Measurements from ENCODE around the gene CZIB. TPM values are rescaled to one million over a fixed set of nuclear protein-coding genes. Genes with fewer than 3 reads are reported as not detected.

CZIB gene
- polyA plus RNA-seq, 2 donors: 42.7 to 44.0 TPM

- H3K27ac ChIP-seq (ENCODE audit: low read depth in 2 of 2, low read length in 1 of 2): no peak overlapping the region
- no peaks in the 10 kb centered on the region for H3K4me1 ChIP-seq (ENCODE audit: control insufficient read depth in 2 of 2, insufficient read depth in 2 of 2, low read length in 1 of 2)
- H3K27me3 ChIP-seq (ENCODE audit: control insufficient read depth in 1 of 2, insufficient read depth in 2 of 2, low read length in 2 of 2): no peaks in the 10 kb centered on the region
- H3K36me3 ChIP-seq (ENCODE audit: control insufficient read depth in 2 of 2, insufficient read depth in 2 of 2, low read length in 1 of 2): peaks cover 0 to 10% of the 10 kb centered on the region in 2 donors
- no peak overlapping the region for H3K4me3 ChIP-seq (ENCODE audit: low read depth in 1 of 2, low read length in 2 of 2)
- no peaks in the 10 kb centered on the region for H3K9me3 ChIP-seq (ENCODE audit: control insufficient read depth in 2 of 2, insufficient read depth in 1 of 2, low read depth in 1 of 2, low read length in 1 of 2)
- WGBS, 2 donors: 40 to 51% methylated on average over 1 of the region's 1 CpG
Measured at GRCh38 chr1:53258216-53258615, 37.8 kb upstream of the CZIB start.

- no peaks in the 10 kb centered on the region for H3K27me3 ChIP-seq (ENCODE audit: control insufficient read depth in 1 of 2, insufficient read depth in 2 of 2, low read length in 2 of 2)
- H3K27ac ChIP-seq (ENCODE audit: low read depth in 2 of 2, low read length in 1 of 2): no peak overlapping the region
- peaks cover 0 to 10% of the 10 kb centered on the region in 2 donors for H3K36me3 ChIP-seq (ENCODE audit: control insufficient read depth in 2 of 2, insufficient read depth in 2 of 2, low read length in 1 of 2)
- WGBS, 2 donors: 71 to 91% methylated on average over 5 of the region's 5 CpGs
- no peaks in the 10 kb centered on the region for H3K4me1 ChIP-seq (ENCODE audit: control insufficient read depth in 2 of 2, insufficient read depth in 2 of 2, low read length in 1 of 2)
- no peaks in the 10 kb centered on the region for H3K9me3 ChIP-seq (ENCODE audit: control insufficient read depth in 2 of 2, insufficient read depth in 1 of 2, low read depth in 1 of 2, low read length in 1 of 2)
- no peak overlapping the region for H3K4me3 ChIP-seq (ENCODE audit: low read depth in 1 of 2, low read length in 2 of 2)
Measured at GRCh38 chr1:53257454-53258081, 37.1 kb upstream of the CZIB start.

GRCh38 chr1:53256511-53257453, 36.3 kb upstream of the CZIB start:
- Histone ChIP-seq H3K4me3 (ENCODE audit: low read depth in 1 of 2, low read length in 2 of 2) (no peak overlapping the region), H3K36me3 (ENCODE audit: control insufficient read depth in 2 of 2, insufficient read depth in 2 of 2, low read length in 1 of 2) (peaks cover 2 to 10% of the 10 kb centered on the region in 2 donors), H3K27ac (ENCODE audit: low read depth in 2 of 2, low read length in 1 of 2) (peak overlapping the region in 1 of 2 donors; percentile 5), H3K4me1 (ENCODE audit: control insufficient read depth in 2 of 2, insufficient read depth in 2 of 2, low read length in 1 of 2) (no peaks in the 10 kb centered on the region), H3K9me3 (ENCODE audit: control insufficient read depth in 2 of 2, insufficient read depth in 1 of 2, low read depth in 1 of 2, low read length in 1 of 2) (no peaks in the 10 kb centered on the region), H3K27me3 (ENCODE audit: control insufficient read depth in 1 of 2, insufficient read depth in 2 of 2, low read length in 2 of 2) (no peaks in the 10 kb centered on the region)
- WGBS, 2 donors: 84 to 89% methylated on average over 11 of the region's 11 CpGs

- no peaks in the 10 kb centered on the region for H3K9me3 ChIP-seq (ENCODE audit: control insufficient read depth in 2 of 2, insufficient read depth in 1 of 2, low read depth in 1 of 2, low read length in 1 of 2)
- H3K27me3 ChIP-seq (ENCODE audit: control insufficient read depth in 1 of 2, insufficient read depth in 2 of 2, low read length in 2 of 2): no peaks in the 10 kb centered on the region
- H3K4me3 ChIP-seq (ENCODE audit: low read depth in 1 of 2, low read length in 2 of 2): no peak overlapping the region
- no peak overlapping the region for H3K27ac ChIP-seq (ENCODE audit: low read depth in 2 of 2, low read length in 1 of 2)
- H3K36me3 ChIP-seq (ENCODE audit: control insufficient read depth in 2 of 2, insufficient read depth in 2 of 2, low read length in 1 of 2): peaks cover 2 to 4% of the 10 kb centered on the region in 2 donors
- no peaks in the 10 kb centered on the region for H3K4me1 ChIP-seq (ENCODE audit: control insufficient read depth in 2 of 2, insufficient read depth in 2 of 2, low read length in 1 of 2)
- WGBS, 2 donors: 97% methylated on average over 4 of the region's 4 CpGs
Measured at GRCh38 chr1:53255031-53255430, 34.6 kb upstream of the CZIB start.

GRCh38 chr1:53254011-53254640, 33.7 kb upstream of the CZIB start:
- H3K27ac ChIP-seq (ENCODE audit: low read depth in 2 of 2, low read length in 1 of 2): no peak overlapping the region
- peaks cover 2 to 4% of the 10 kb centered on the region in 2 donors for H3K36me3 ChIP-seq (ENCODE audit: control insufficient read depth in 2 of 2, insufficient read depth in 2 of 2, low read length in 1 of 2)
- no peaks in the 10 kb centered on the region for H3K4me1 ChIP-seq (ENCODE audit: control insufficient read depth in 2 of 2, insufficient read depth in 2 of 2, low read length in 1 of 2)
- no peak overlapping the region for H3K4me3 ChIP-seq (ENCODE audit: low read depth in 1 of 2, low read length in 2 of 2)
- H3K27me3 ChIP-seq (ENCODE audit: control insufficient read depth in 1 of 2, insufficient read depth in 2 of 2, low read length in 2 of 2): no peaks in the 10 kb centered on the region
- no peaks in the 10 kb centered on the region for H3K9me3 ChIP-seq (ENCODE audit: control insufficient read depth in 2 of 2, insufficient read depth in 1 of 2, low read depth in 1 of 2, low read length in 1 of 2)
- 74 to 87% methylated on average over 4 of the region's 4 CpGs for WGBS, 2 donors

GRCh38 chr1:53250325-53250724, 29.9 kb upstream of the CZIB start:
- H3K4me1 ChIP-seq (ENCODE audit: control insufficient read depth in 2 of 2, insufficient read depth in 2 of 2, low read length in 1 of 2): no peaks in the 10 kb centered on the region
- H3K9me3 ChIP-seq (ENCODE audit: control insufficient read depth in 2 of 2, insufficient read depth in 1 of 2, low read depth in 1 of 2, low read length in 1 of 2): no peaks in the 10 kb centered on the region
- WGBS, 2 donors: 91 to 94% methylated on average over 4 of the region's 4 CpGs
- no peaks in the 10 kb centered on the region for H3K27me3 ChIP-seq (ENCODE audit: control insufficient read depth in 1 of 2, insufficient read depth in 2 of 2, low read length in 2 of 2)
- no peak overlapping the region for H3K27ac ChIP-seq (ENCODE audit: low read depth in 2 of 2, low read length in 1 of 2)
- no peak overlapping the region for H3K4me3 ChIP-seq (ENCODE audit: low read depth in 1 of 2, low read length in 2 of 2)
- H3K36me3 ChIP-seq (ENCODE audit: control insufficient read depth in 2 of 2, insufficient read depth in 2 of 2, low read length in 1 of 2): peaks cover 0 to 5% of the 10 kb centered on the region in 2 donors

- H3K4me1 ChIP-seq (ENCODE audit: control insufficient read depth in 2 of 2, insufficient read depth in 2 of 2, low read length in 1 of 2): no peaks in the 10 kb centered on the region
- H3K4me3 ChIP-seq (ENCODE audit: low read depth in 1 of 2, low read length in 2 of 2): no peak overlapping the region
- H3K36me3 ChIP-seq (ENCODE audit: control insufficient read depth in 2 of 2, insufficient read depth in 2 of 2, low read length in 1 of 2): peaks cover 0 to 5% of the 10 kb centered on the region in 2 donors
- no peaks in the 10 kb centered on the region for H3K27me3 ChIP-seq (ENCODE audit: control insufficient read depth in 1 of 2, insufficient read depth in 2 of 2, low read length in 2 of 2)
- no peaks in the 10 kb centered on the region for H3K9me3 ChIP-seq (ENCODE audit: control insufficient read depth in 2 of 2, insufficient read depth in 1 of 2, low read depth in 1 of 2, low read length in 1 of 2)
- 40 to 51% methylated on average over 3 of the region's 3 CpGs for WGBS, 2 donors
- no peak overlapping the region for H3K27ac ChIP-seq (ENCODE audit: low read depth in 2 of 2, low read length in 1 of 2)
Measured at GRCh38 chr1:53249706-53250105, 29.3 kb upstream of the CZIB start.

GRCh38 chr1:53246261-53247134, 26.1 kb upstream of the CZIB start:
- Histone ChIP-seq H3K27me3 (ENCODE audit: control insufficient read depth in 1 of 2, insufficient read depth in 2 of 2, low read length in 2 of 2) (no peaks in the 10 kb centered on the region), H3K27ac (ENCODE audit: low read depth in 2 of 2, low read length in 1 of 2) (no peak overlapping the region), H3K4me3 (ENCODE audit: low read depth in 1 of 2, low read length in 2 of 2) (no peak overlapping the region), H3K4me1 (ENCODE audit: control insufficient read depth in 2 of 2, insufficient read depth in 2 of 2, low read length in 1 of 2) (no peaks in the 10 kb centered on the region), H3K9me3 (ENCODE audit: control insufficient read depth in 2 of 2, insufficient read depth in 1 of 2, low read depth in 1 of 2, low read length in 1 of 2) (no peaks in the 10 kb centered on the region), H3K36me3 (ENCODE audit: control insufficient read depth in 2 of 2, insufficient read depth in 2 of 2, low read length in 1 of 2) (peaks cover 0 to 3% of the 10 kb centered on the region in 2 donors)
- WGBS, 2 donors: 80 to 86% methylated on average over 4 of the region's 4 CpGs

- no peaks in the 10 kb centered on the region for H3K4me1 ChIP-seq (ENCODE audit: control insufficient read depth in 2 of 2, insufficient read depth in 2 of 2, low read length in 1 of 2)
- H3K36me3 ChIP-seq (ENCODE audit: control insufficient read depth in 2 of 2, insufficient read depth in 2 of 2, low read length in 1 of 2): peaks cover 0 to 3% of the 10 kb centered on the region in 2 donors
- no peak overlapping the region for H3K4me3 ChIP-seq (ENCODE audit: low read depth in 1 of 2, low read length in 2 of 2)
- H3K27ac ChIP-seq (ENCODE audit: low read depth in 2 of 2, low read length in 1 of 2): no peak overlapping the region
- WGBS, 2 donors: 60 to 67% methylated on average over 4 of the region's 4 CpGs
- H3K9me3 ChIP-seq (ENCODE audit: control insufficient read depth in 2 of 2, insufficient read depth in 1 of 2, low read depth in 1 of 2, low read length in 1 of 2): no peaks in the 10 kb centered on the region
- no peaks in the 10 kb centered on the region for H3K27me3 ChIP-seq (ENCODE audit: control insufficient read depth in 1 of 2, insufficient read depth in 2 of 2, low read length in 2 of 2)
Measured at GRCh38 chr1:53244141-53244540, 23.7 kb upstream of the CZIB start.
